Uterine smooth muscle cell (primary cell): ENCODE results near the gene IQCF2. TPM values are rescaled to one million over a fixed set of nuclear protein-coding genes. Genes with fewer than 3 reads are reported as not detected.

Experiments used
- total RNA-seq: library from RNA; depleted of rRNA; stranded (reverse); fragments of >200 nt; gene quantifications from 2 replicates; pipeline ENCODE4 v1.2.3, GENCODE V29; 2014

IQCF2 gene
- total RNA-seq: not detected in 2 replicates

GRCh38 chr3:51860703-51861665, at the start of gene IQCF2:
TSS of gene IQCF2 (plus strand) at chr3:51861615. CDS start at chr3:51861667, 52 bp downstream.

DNA sequence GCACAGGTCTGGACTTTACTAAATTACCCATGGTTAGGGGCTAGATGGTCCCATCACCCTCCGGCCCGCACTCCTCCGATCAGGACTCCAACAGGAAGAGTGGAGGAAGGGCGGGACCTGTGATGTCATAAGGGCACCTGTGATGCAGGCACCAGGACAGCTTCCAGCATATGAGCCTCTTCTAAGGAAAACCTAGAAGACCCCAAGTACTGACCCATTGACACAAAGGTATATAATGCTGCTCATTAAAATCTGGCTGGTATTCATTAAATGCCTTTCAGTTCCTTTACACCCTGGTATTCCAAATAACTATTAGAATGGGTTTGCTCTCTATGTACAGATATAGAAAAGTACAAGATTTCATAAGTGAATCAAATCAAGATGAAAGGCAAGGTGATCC, 14.1 kb downstream of the IQCF2 start, which contains the start of gene IQCF5:
TSS of gene IQCF5 (minus strand) at position 101 of the 400 bp plus-strand sequence. CDS start at position 31, 70 bp downstream.

Other genes starting within 250 kb of the IQCF2 start
- 41.4 and 52.7 TPM in 2 replicates for gene TEX264, start 190.4 kb upstream of the IQCF2 start, total RNA-seq
- under 0.01 TPM in 2 replicates for gene GRM2, start 154.5 kb upstream of the IQCF2 start, total RNA-seq
- not detected in 2 replicates for gene IQCF6, start 82.4 kb upstream of the IQCF2 start, total RNA-seq
- gene IQCF5, start 14.0 kb downstream of the IQCF2 start, total RNA-seq: not detected in 2 replicates
- gene IQCF1, start 41.7 kb downstream of the IQCF2 start, total RNA-seq: not detected in 2 replicates
- gene RRP9, start 80.3 kb downstream of the IQCF2 start, total RNA-seq: 41.2 and 47.7 TPM in 2 replicates
- gene PARP3, start 80.7 kb downstream of the IQCF2 start, total RNA-seq: 17.6 and 23.5 TPM in 2 replicates
- gene GPR62, start 93.8 kb downstream of the IQCF2 start, total RNA-seq: 0.12 TPM in 1 of 2 replicates, not detected in the other
- 38.6 and 40.1 TPM in 2 replicates for gene PCBP4, start 105.8 kb downstream of the IQCF2 start, total RNA-seq
- 11.2 and 18.5 TPM in 2 replicates for gene ABHD14B, start 112.4 kb downstream of the IQCF2 start, total RNA-seq
- 3.0 and 10.7 TPM in 2 replicates for gene ABHD14A, start 113.4 kb downstream of the IQCF2 start, total RNA-seq
- gene ACY1, start 121.9 kb downstream of the IQCF2 start, total RNA-seq: 39.7 and 46.6 TPM in 2 replicates
- gene RPL29, start 134.3 kb downstream of the IQCF2 start, total RNA-seq: 767 and 1,154 TPM in 2 replicates
- gene DUSP7, start 195.0 kb downstream of the IQCF2 start, total RNA-seq: 7.9 and 8.6 TPM in 2 replicates